HepG2 (cell line): ENCODE results near the gene GRIN2D. TPM values are rescaled to one million over a fixed set of nuclear protein-coding genes. Genes with fewer than 3 reads are reported as not detected.

ENCODE experiments used
- ATAC-seq: fragments of 200-7000 bp; cut with Tn5 transposase; 3 replicates; pipeline ENCODE4 v1.9.1; 2020; ENCODE audit warnings: mild to moderate bottlenecking, moderate library complexity
- BruUV-seq: library from RNA; stranded (reverse); fragments of 400-500 nt; replicated peaks from 2 replicates; lab custom pipeline; 2021; lab: Mats Ljungman, UMichigan
- CTCF ChIA-PET: fragments of 300-600 bp; formaldehyde crosslinking; extraction: SDS; loops from one replicate; lab custom pipeline; 2021; ENCODE audit warnings: low total read pairs, inconsistent platforms, low intra/inter-chr PET ratio; lab: Yijun Ruan, JAX
- POLR2A ChIA-PET: fragments of 350-600 bp; sonication (Branson Sonifier 250); formaldehyde crosslinking; loops from one replicate; lab custom pipeline; 2020; ENCODE audit warnings: antibody characterized with exemption, inconsistent platforms; lab: Yijun Ruan, JAX
- DNase-seq: peaks from one replicate; pipeline ENCODE4 v3.0.0-alpha.2; 2015; ENCODE audit warnings: low spot score
- FAIRE-seq: peaks from 3 replicates; lab custom pipeline; 2011; peaks lifted over from hg19 to GRCh38; lab: Jason Lieb, UNC
- H2AFZ ChIP-seq: one replicate; pipeline ENCODE4 v1.6.1; 2011; ENCODE audit warnings: low read length, inconsistent platforms
- H3K27ac ChIP-seq: fragments of 300-600 bp; 3 replicates; pipeline ENCODE4 v1.8.0; 2011; ENCODE audit warnings: mixed run types, mild to moderate bottlenecking, mixed read lengths, low read length, inconsistent platforms; ENCODE audit not compliant: insufficient read depth; ENCODE audit errors: extremely low read length
- H3K27me3 ChIP-seq, 2 experiments: fragments of 200-600 bp in 1 of 2; 2 replicates in 1 of 2; 3 replicates in 1 of 2; pipeline versions ENCODE4 v1.6.0 to v1.8.0; 2011; ENCODE audit warnings: low read length in 2 of 2, mild to moderate bottlenecking in 2 of 2, moderate library complexity in 2 of 2, inconsistent platforms in 1 of 2; ENCODE audit not compliant: insufficient read depth in 2 of 2, control insufficient read depth in 1 of 2
- H3K36me3 ChIP-seq, 2 experiments: fragments of 200-600 bp in 1 of 2; replicated peaks in 1 of 2; 2 replicates in 1 of 2; 3 replicates in 1 of 2; pipeline versions ENCODE4 v1.5.1 to v1.8.0; 2011; ENCODE audit warnings: low read length in 2 of 2, inconsistent platforms in 1 of 2; ENCODE audit not compliant: insufficient read depth in 2 of 2, control insufficient read depth in 1 of 2
- H3K4me1 ChIP-seq: 2 replicates; pipeline ENCODE4 v1.5.1; 2012; ENCODE audit warnings: low read length, inconsistent platforms; ENCODE audit not compliant: insufficient read depth
- H3K4me2 ChIP-seq: 2 replicates; pipeline ENCODE4 v1.6.0; 2011; ENCODE audit warnings: low read depth, low read length, inconsistent platforms
- H3K4me3 ChIP-seq, 3 experiments: fragments of 200-600 bp in 1 of 3; sonication (generic), shearing (Covaris generic) in 1 of 3; replicated peaks in 1 of 3; 2 replicates each; pipeline ENCODE4 v1.5.1; 2011 to 2016; ENCODE audit warnings: low read length in 3 of 3, inconsistent platforms in 2 of 3, low read depth in 2 of 3, mild to moderate bottlenecking in 2 of 3, control low read depth in 1 of 3, mixed read lengths in 1 of 3; ENCODE audit not compliant: insufficient read depth in 1 of 3
- H3K79me2 ChIP-seq: one replicate; pipeline ENCODE4 v1.6.1; 2011; ENCODE audit warnings: low read length, inconsistent platforms; ENCODE audit not compliant: insufficient read depth
- H3K9ac ChIP-seq: 2 replicates; pipeline ENCODE4 v1.6.0; 2011; ENCODE audit warnings: mild to moderate bottlenecking, low read depth, low read length, inconsistent platforms; ENCODE audit not compliant: insufficient read depth
- H3K9me3 ChIP-seq: 2 replicates; pipeline ENCODE4 v1.5.1; 2012; ENCODE audit warnings: mild to moderate bottlenecking, low read length
- H4K20me1 ChIP-seq: 2 replicates; pipeline ENCODE4 v1.6.0; 2011; ENCODE audit warnings: inconsistent platforms, mild to moderate bottlenecking, low read length, moderate library complexity; ENCODE audit not compliant: insufficient read depth
- ARNT ChIP-seq: fragments of 450-650 bp; IDR thresholded peaks from 2 replicates; pipeline ENCODE4 v1.6.1; 2017
- ASH2L ChIP-seq: fragments of 300-600, 200-600 bp; sonication (generic); IDR thresholded peaks from 2 replicates; pipeline ENCODE4 v1.7.0; 2017; ENCODE audit warnings: low read depth, mild to moderate bottlenecking, moderate library complexity, mixed read lengths, low read length; ENCODE audit not compliant: insufficient read length
- ATF4 ChIP-seq, 2 experiments: fragments of 450-650 bp in 1 of 2; sonication (generic) in 1 of 2; formaldehyde crosslinking; IDR thresholded peaks; 2 replicates each; pipeline versions ENCODE4 v1.5.0 to v1.8.0; 2020 to 2022; ENCODE audit warnings: mild to moderate bottlenecking in 1 of 2, missing genetic modification reagents in 1 of 2
- ATF5 ChIP-seq: sonication (generic); formaldehyde crosslinking; IDR thresholded peaks from 2 replicates; pipeline ENCODE4 v1.4.0; 2020; ENCODE audit warnings: mild to moderate bottlenecking, low read depth, missing genetic modification reagents
- BRD4 ChIP-seq: sonication (generic); formaldehyde crosslinking; IDR thresholded peaks from 2 replicates; pipeline ENCODE4 v1.4.0; 2020; ENCODE audit warnings: missing genetic modification reagents
- FOXK1 ChIP-seq: sonication (generic); formaldehyde crosslinking; IDR thresholded peaks from 2 replicates; pipeline ENCODE4 v1.4.0; 2020; ENCODE audit warnings: low read depth, missing genetic modification reagents, borderline replicate concordance
- FOXO4 ChIP-seq: sonication (generic); formaldehyde crosslinking; conservative IDR thresholded peaks from 2 replicates; pipeline ENCODE4 v1.8.1; 2023; ENCODE audit warnings: missing genetic modification reagents
- FOXP1 ChIP-seq, 2 experiments: fragments of 450-650 bp in 1 of 2; IDR thresholded peaks; 2 replicates each; pipeline ENCODE4 v1.6.1; 2017 to 2018; ENCODE audit warnings: antibody characterized with exemption in 1 of 2
- ISX ChIP-seq: sonication (generic); formaldehyde crosslinking; conservative IDR thresholded peaks from 2 replicates; pipeline ENCODE4 v1.5.0; 2020; ENCODE audit warnings: missing genetic modification reagents
- MXI1 ChIP-seq: IDR thresholded peaks from 3 replicates; pipeline ENCODE4 v1.6.1; 2012; ENCODE audit warnings: low read depth, low read length, inconsistent platforms, borderline replicate concordance
- NRL ChIP-seq: sonication (generic); formaldehyde crosslinking; IDR thresholded peaks from 2 replicates; pipeline ENCODE4 v1.5.0; 2020; ENCODE audit warnings: missing genetic modification reagents, mild to moderate bottlenecking, moderate library complexity, borderline replicate concordance
- STAG1 ChIP-seq: sonication (generic); formaldehyde crosslinking; IDR thresholded peaks from 2 replicates; pipeline ENCODE4 v1.4.0; 2020; ENCODE audit warnings: missing genetic modification reagents
- TSC22D2 ChIP-seq: sonication (generic); formaldehyde crosslinking; IDR thresholded peaks from 2 replicates; pipeline ENCODE4 v1.5.1; 2020; ENCODE audit warnings: missing genetic modification reagents, mild to moderate bottlenecking, borderline replicate concordance
- ZNF264 ChIP-seq: sonication (generic); formaldehyde crosslinking; IDR thresholded peaks from 2 replicates; pipeline ENCODE4 v1.4.0; 2020; ENCODE audit warnings: missing genetic modification reagents
- ZNF737 ChIP-seq: sonication (generic); formaldehyde crosslinking; IDR thresholded peaks from 2 replicates; pipeline ENCODE4 v1.5.0; 2020; ENCODE audit warnings: missing genetic modification reagents, mild to moderate bottlenecking, borderline replicate concordance
- ZSCAN31 ChIP-seq: sonication (generic); formaldehyde crosslinking; IDR thresholded peaks from 2 replicates; pipeline ENCODE4 v1.5.0; 2020; ENCODE audit warnings: low read depth, mild to moderate bottlenecking, missing genetic modification reagents
- WGBS: methylation state at CpG from one replicate; pipeline ENCODE4 v1.1.6; 2017; ENCODE audit warnings: low lambda C conversion rate; 5-methylcytosine and 5-hydroxymethylcytosine counted together
- in situ Hi-C: cut with HindIII; loops from 2 replicates; pipeline ENCODE4 v1.10.0; 2017; ENCODE audit warnings: low pct_unique_long_range_greater_than_20kb; ENCODE audit not compliant: extremely low pct_ligation_motif_present
- intact Hi-C: fragments of 100-400 bp; cut with micrococcal nuclease; formaldehyde crosslinking; loops from one replicate; pipeline ENCODE4 v1.10.0; 2022; ENCODE audit not compliant: unreplicated experiment
- polyA plus RNA-seq, 8 experiments: library from polyadenylated mRNA; depleted of rRNA in 3 of 8; stranded (reverse) in 7 of 8; unstranded in 1 of 8; fragments of >200 nt; fragmentation: Illumina TruSeq in 4 of 8; extraction: Trizol in 4 of 8; gene quantifications; 2 replicates each; pipeline versions ENCODE4 v1.2.1 to v1.2.3, GENCODE V29; 2011 to 2016; ENCODE audit warnings: low read depth in 4 of 8, missing spikeins in 1 of 8, mixed read lengths in 1 of 8; ENCODE audit not compliant: insufficient read depth in 1 of 8
- total RNA-seq, 5 experiments: library from RNA; depleted of rRNA; stranded (reverse); fragments of >200 nt; fragmentation: Illumina TruSeq; extraction: Trizol; gene quantifications; 2 replicates each; pipeline ENCODE4 v1.2.3, GENCODE V29; 2016; ENCODE audit warnings: low read depth in 1 of 5

The GRIN2D gene
- total and polyA plus RNA-seq, 2 of the 13 experiments (the other 11 are each of a cell fraction or from before 2014, with no cell fraction given) = 0.02 to 0.13 TPM

GRCh38 chr19:48400018-48400742 is 6.7 kb downstream of the GRIN2D start:
- Histone ChIP-seq H3K4me2 (peak overlapping the region; percentile 91), H3K27me3 (peaks cover 1 to 27% of the 10 kb centered on the region in 2 experiments; a peak in 4 of 5 replicates), H3K4me1 (peaks cover 47% of the 10 kb centered on the region), H3K79me2 (no peaks in the 10 kb centered on the region), H2AFZ (peak overlapping the region; percentile 98), H3K36me3 (no peaks in the 10 kb centered on the region), H3K9me3 (no peaks in the 10 kb centered on the region), H4K20me1 (no peaks in the 10 kb centered on the region), H3K27ac (peak overlapping the region; percentile 31), H3K4me3 (peak overlapping the region; percentile 5 to 61 (median 41); a peak in 5 of 6 replicates), H3K9ac (peak overlapping the region; percentile 50)
- ChIA-PET POLR2A (interaction anchor here (0.5 to 1.4 kb wide), 6 partner anchors 9 to 46 kb away, joined by 3 to 8 read pairs (median 4); partner anchors contain the start of genes KDELR1, SYNGR4 and TMEM143), CTCF (no interaction called here)
- FAIRE-seq (peak; percentile 82), ATAC-seq (peak; percentile 79), DNase-seq (peak; percentile 50)
- WGBS = 13% methylated on average over 12 of the region's 14 CpGs
- no TSS peak for BruUV-seq
- intact Hi-C loops (no loop called here), in situ Hi-C loops (no loop called here)
- TF ChIP-seq ATF4 (CRISPR knock-in tag; IDR thresholded peaks at IDR 0.05) (no peak), BRD4 (no peak), FOXK1 (CRISPR knock-in tag) (no peak), NRL (no peak), ZNF737 (no peak), ASH2L (no peak), ATF5 (CRISPR knock-in tag) (no peak), ISX (CRISPR knock-in tag) (no peak), ZNF264 (CRISPR knock-in tag) (no peak), ARNT (no peak), ZSCAN31 (CRISPR knock-in tag) (no peak), STAG1 (CRISPR knock-in tag) (peak; percentile 1; the same call in 1 of the 2 replicates), TSC22D2 (no peak), FOXO4 (no peak), MXI1 (0 out of 3 replicates have a peak, but pooled peaks have one; percentile 34), FOXP1 (IDR thresholded peaks at IDR 0.05) (no peak), FOXP1 (CRISPR knock-in tag; IDR thresholded peaks at IDR 0.05) (no peak)
